Measurements from ENCODE around the gene ETV3. TPM values are rescaled to one million over a fixed set of nuclear protein-coding genes. Genes with fewer than 3 reads are reported as not detected.
A peak's percentile ranks its signal among the peaks of the same experiment; 100 is the strongest.

Gene ETV3
- total RNA-seq, 1 donor from 2014 or later, result 39.0 TPM

GRCh38 chr1:157167437-157167836 lies 29.2 kb upstream of the ETV3 start:
- DNase-seq, result no peak
- Mint-ChIP-seq H3K27me3 (ENCODE audit: unreplicated experiment) (peaks cover 3% of the 10 kb centered on the region), H3K4me3 (ENCODE audit: unreplicated experiment) (no peak overlapping the region), H3K4me1 (ENCODE audit: low read depth, unreplicated experiment) (peaks cover 5% of the 10 kb centered on the region), H3K9me3 (ENCODE audit: unreplicated experiment) (peaks cover 2% of the 10 kb centered on the region), H3K27ac (ENCODE audit: unreplicated experiment) (no peak overlapping the region), H3K36me3 (ENCODE audit: unreplicated experiment) (no peaks in the 10 kb centered on the region)
- TF ChIP-seq, protein P1, sequence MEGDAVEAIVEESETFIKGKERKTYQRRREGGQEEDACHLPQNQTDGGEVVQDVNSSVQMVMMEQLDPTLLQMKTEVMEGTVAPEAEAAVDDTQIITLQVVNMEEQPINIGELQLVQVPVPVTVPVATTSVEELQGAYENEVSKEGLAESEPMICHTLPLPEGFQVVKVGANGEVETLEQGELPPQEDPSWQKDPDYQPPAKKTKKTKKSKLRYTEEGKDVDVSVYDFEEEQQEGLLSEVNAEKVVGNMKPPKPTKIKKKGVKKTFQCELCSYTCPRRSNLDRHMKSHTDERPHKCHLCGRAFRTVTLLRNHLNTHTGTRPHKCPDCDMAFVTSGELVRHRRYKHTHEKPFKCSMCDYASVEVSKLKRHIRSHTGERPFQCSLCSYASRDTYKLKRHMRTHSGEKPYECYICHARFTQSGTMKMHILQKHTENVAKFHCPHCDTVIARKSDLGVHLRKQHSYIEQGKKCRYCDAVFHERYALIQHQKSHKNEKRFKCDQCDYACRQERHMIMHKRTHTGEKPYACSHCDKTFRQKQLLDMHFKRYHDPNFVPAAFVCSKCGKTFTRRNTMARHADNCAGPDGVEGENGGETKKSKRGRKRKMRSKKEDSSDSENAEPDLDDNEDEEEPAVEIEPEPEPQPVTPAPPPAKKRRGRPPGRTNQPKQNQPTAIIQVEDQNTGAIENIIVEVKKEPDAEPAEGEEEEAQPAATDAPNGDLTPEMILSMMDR (IDR thresholded peaks at IDR 0.05; ENCODE audit: partially characterized antibody, unreplicated experiment), result no peak

GRCh38 chr1:157166590-157166989 lies 28.4 kb upstream of the ETV3 start:
- Mint-ChIP-seq H3K4me3 (ENCODE audit: unreplicated experiment) (no peak overlapping the region), H3K9me3 (ENCODE audit: unreplicated experiment) (peaks cover 2% of the 10 kb centered on the region), H3K27ac (ENCODE audit: unreplicated experiment) (no peak overlapping the region), H3K4me1 (ENCODE audit: low read depth, unreplicated experiment) (peaks cover 5% of the 10 kb centered on the region), H3K36me3 (ENCODE audit: unreplicated experiment) (no peaks in the 10 kb centered on the region), H3K27me3 (ENCODE audit: unreplicated experiment) (peaks cover 3% of the 10 kb centered on the region)
- TF ChIP-seq, protein P1 (IDR thresholded peaks at IDR 0.05; ENCODE audit: partially characterized antibody, unreplicated experiment), result no peak
- DNase-seq, result no peak

- TF ChIP-seq, protein P1 (IDR thresholded peaks at IDR 0.05; ENCODE audit: partially characterized antibody, unreplicated experiment), result peak; percentile 90
- Mint-ChIP-seq H3K4me1 (ENCODE audit: low read depth, unreplicated experiment) (peaks cover 5% of the 10 kb centered on the region), H3K4me3 (ENCODE audit: unreplicated experiment) (no peak overlapping the region), H3K27ac (ENCODE audit: unreplicated experiment) (peak overlapping the region; percentile 62), H3K36me3 (ENCODE audit: unreplicated experiment) (no peaks in the 10 kb centered on the region), H3K9me3 (ENCODE audit: unreplicated experiment) (peaks cover 4% of the 10 kb centered on the region), H3K27me3 (ENCODE audit: unreplicated experiment) (peaks cover 4% of the 10 kb centered on the region)
- DNase-seq, result peak; percentile 90
Observed at GRCh38 chr1:157163273-157164127, 25.3 kb upstream of the ETV3 start.

DNA sequence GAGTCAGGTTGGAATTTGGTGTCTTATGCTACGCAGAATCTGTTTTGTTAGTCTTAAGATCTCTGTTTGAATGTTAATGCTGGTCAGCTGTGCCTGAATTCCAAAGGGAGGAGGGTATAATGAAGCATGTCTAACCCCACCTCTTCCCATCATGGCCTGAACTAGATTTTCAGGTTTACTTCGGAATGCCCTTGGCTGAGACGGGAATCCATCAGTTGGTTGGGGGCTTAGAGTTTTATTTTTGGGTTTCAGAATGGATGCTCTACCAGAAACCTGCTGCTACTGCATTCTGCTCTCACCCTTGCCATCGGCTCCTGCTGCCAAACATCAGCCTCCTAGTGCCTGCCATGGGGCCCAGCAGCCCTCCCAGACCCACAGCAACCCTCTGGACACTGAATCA lies 24.1 kb upstream of the ETV3 start:
- Mint-ChIP-seq H3K27ac (ENCODE audit: unreplicated experiment) (no peak overlapping the region), H3K27me3 (ENCODE audit: unreplicated experiment) (peaks cover 4% of the 10 kb centered on the region), H3K36me3 (ENCODE audit: unreplicated experiment) (no peaks in the 10 kb centered on the region)

More for the DNA sequence above, 24.1 kb upstream of the ETV3 start:
- no peak overlapping the region for H3K4me3 Mint-ChIP-seq (ENCODE audit: unreplicated experiment)
- peaks cover 7% of the 10 kb centered on the region for H3K4me1 Mint-ChIP-seq (ENCODE audit: low read depth, unreplicated experiment)
- DNase-seq, result no peak
- H3K9me3 Mint-ChIP-seq (ENCODE audit: unreplicated experiment), result peaks cover 4% of the 10 kb centered on the region
- TF ChIP-seq, protein P1 (IDR thresholded peaks at IDR 0.05; ENCODE audit: partially characterized antibody, unreplicated experiment), result no peak
